ENCODE data around the gene IL20RA. TPM values are rescaled to one million over a fixed set of nuclear protein-coding genes. Genes with fewer than 3 reads are reported as not detected.

Gene IL20RA
- total and polyA plus RNA-seq, 2 donors: 2.1 to 4.4 TPM

- 83% methylated on average over 3 of the region's 3 CpGs for WGBS
- no peaks in the 10 kb centered on the region for H3K36me3 ChIP-seq (ENCODE audit: insufficient read depth)
These were observed 13.6 kb downstream of the IL20RA start for GRCh38 chr6:137031122-137031521.

GRCh38 chr6:137028912-137029311, 15.9 kb downstream of the IL20RA start:
- Histone ChIP-seq H3K4me3 (ENCODE audit: low read depth, low read length) (no peak overlapping the region), H3K27ac (ENCODE audit: low read depth) (no peak overlapping the region), H3K4me1 (ENCODE audit: insufficient read depth) (no peaks in the 10 kb centered on the region), H3K36me3 (ENCODE audit: insufficient read depth) (no peaks in the 10 kb centered on the region)
- WGBS: 48% methylated on average over 2 of the region's 2 CpGs
- DNase-seq (ENCODE audit: extremely low spot score): no peak

More at GRCh38 chr6:137031122-137031521, 13.6 kb downstream of the IL20RA start:
- H3K27ac ChIP-seq (ENCODE audit: low read depth): no peak overlapping the region
- DNase-seq (ENCODE audit: extremely low spot score): no peak
- H3K4me1 ChIP-seq (ENCODE audit: insufficient read depth): no peaks in the 10 kb centered on the region
- no peak overlapping the region for H3K4me3 ChIP-seq (ENCODE audit: low read depth, low read length)

- no peak overlapping the region for H3K4me3 ChIP-seq (ENCODE audit: low read depth, low read length)
These were observed 18.7 kb downstream of the IL20RA start for GRCh38 chr6:137025786-137026730.

GRCh38 chr6:137024237-137024990, 20.4 kb downstream of the IL20RA start:
- H3K4me3 ChIP-seq (ENCODE audit: low read depth, low read length): no peak overlapping the region
- DNase-seq (ENCODE audit: extremely low spot score): no peak
- H3K27ac ChIP-seq (ENCODE audit: low read depth): no peak overlapping the region
- no peaks in the 10 kb centered on the region for H3K36me3 ChIP-seq (ENCODE audit: insufficient read depth)
- WGBS: 77% methylated on average over 3 of the region's 3 CpGs
- H3K4me1 ChIP-seq (ENCODE audit: insufficient read depth): no peaks in the 10 kb centered on the region

More at GRCh38 chr6:137025786-137026730, 18.7 kb downstream of the IL20RA start:
- Histone ChIP-seq H3K27ac (ENCODE audit: low read depth) (no peak overlapping the region), H3K36me3 (ENCODE audit: insufficient read depth) (no peaks in the 10 kb centered on the region), H3K4me1 (ENCODE audit: insufficient read depth) (no peaks in the 10 kb centered on the region)
- 67% methylated on average over 8 of the region's 8 CpGs for WGBS
- no peak for DNase-seq (ENCODE audit: extremely low spot score)

- Histone ChIP-seq H3K36me3 (ENCODE audit: insufficient read depth) (no peaks in the 10 kb centered on the region), H3K27ac (ENCODE audit: low read depth) (no peak overlapping the region), H3K4me3 (ENCODE audit: low read depth, low read length) (no peak overlapping the region), H3K4me1 (ENCODE audit: insufficient read depth) (no peaks in the 10 kb centered on the region)
- WGBS: 57% methylated on average over 4 of the region's 4 CpGs
- no peak for DNase-seq (ENCODE audit: extremely low spot score)
These were observed 24.0 kb downstream of the IL20RA start for GRCh38 chr6:137020776-137021175.

GRCh38 chr6:137019476-137020272, 25.1 kb downstream of the IL20RA start:
- H3K27ac ChIP-seq (ENCODE audit: low read depth): no peak overlapping the region
- no peaks in the 10 kb centered on the region for H3K36me3 ChIP-seq (ENCODE audit: insufficient read depth)
- H3K4me3 ChIP-seq (ENCODE audit: low read depth, low read length): no peak overlapping the region
- DNase-seq (ENCODE audit: extremely low spot score): no peak
- 45% methylated on average over 4 of the region's 4 CpGs for WGBS
- no peaks in the 10 kb centered on the region for H3K4me1 ChIP-seq (ENCODE audit: insufficient read depth)

- H3K36me3 ChIP-seq (ENCODE audit: insufficient read depth): no peaks in the 10 kb centered on the region
- WGBS: 37% methylated on average over 3 of the region's 3 CpGs
- H3K4me3 ChIP-seq (ENCODE audit: low read depth, low read length): no peak overlapping the region
- no peaks in the 10 kb centered on the region for H3K4me1 ChIP-seq (ENCODE audit: insufficient read depth)
- DNase-seq (ENCODE audit: extremely low spot score): no peak
- no peak overlapping the region for H3K27ac ChIP-seq (ENCODE audit: low read depth)
These were observed 27.7 kb downstream of the IL20RA start for GRCh38 chr6:137017081-137017480.

GRCh38 chr6:137016356-137016755, 28.4 kb downstream of the IL20RA start:
- 27% methylated on average over 2 of the region's 2 CpGs for WGBS
- H3K4me3 ChIP-seq (ENCODE audit: low read depth, low read length): no peak overlapping the region

GRCh38 chr6:137015943-137016342, 28.8 kb downstream of the IL20RA start:
- Histone ChIP-seq H3K4me3 (ENCODE audit: low read depth, low read length) (no peak overlapping the region), H3K36me3 (ENCODE audit: insufficient read depth) (no peaks in the 10 kb centered on the region), H3K27ac (ENCODE audit: low read depth) (no peak overlapping the region), H3K4me1 (ENCODE audit: insufficient read depth) (no peaks in the 10 kb centered on the region)
- DNase-seq (ENCODE audit: extremely low spot score): no peak
- 73% methylated on average over 4 of the region's 4 CpGs for WGBS

More at GRCh38 chr6:137016356-137016755, 28.4 kb downstream of the IL20RA start:
- no peaks in the 10 kb centered on the region for H3K4me1 ChIP-seq (ENCODE audit: insufficient read depth)
- no peak overlapping the region for H3K27ac ChIP-seq (ENCODE audit: low read depth)
- no peak for DNase-seq (ENCODE audit: extremely low spot score)
- H3K36me3 ChIP-seq (ENCODE audit: insufficient read depth): no peaks in the 10 kb centered on the region

- Histone ChIP-seq H3K27ac (ENCODE audit: low read depth) (no peak overlapping the region), H3K4me1 (ENCODE audit: insufficient read depth) (no peaks in the 10 kb centered on the region), H3K36me3 (ENCODE audit: insufficient read depth) (no peaks in the 10 kb centered on the region), H3K4me3 (ENCODE audit: low read depth, low read length) (no peak overlapping the region)
- no peak for DNase-seq (ENCODE audit: extremely low spot score)
- 17% methylated on average over 5 of the region's 5 CpGs for WGBS
These were observed 30.8 kb downstream of the IL20RA start for GRCh38 chr6:137013738-137014602.

- H3K4me3 ChIP-seq (ENCODE audit: low read depth, low read length): no peak overlapping the region
- no peak for DNase-seq (ENCODE audit: extremely low spot score)
- 84% methylated on average over 1 of the region's 1 CpG for WGBS
- no peaks in the 10 kb centered on the region for H3K4me1 ChIP-seq (ENCODE audit: insufficient read depth)
- H3K36me3 ChIP-seq (ENCODE audit: insufficient read depth): no peaks in the 10 kb centered on the region
- no peak overlapping the region for H3K27ac ChIP-seq (ENCODE audit: low read depth)
These were observed 31.7 kb downstream of the IL20RA start for GRCh38 chr6:137013031-137013430.

- Histone ChIP-seq H3K4me3 (ENCODE audit: low read depth, low read length) (no peak overlapping the region), H3K36me3 (ENCODE audit: insufficient read depth) (no peaks in the 10 kb centered on the region), H3K27ac (ENCODE audit: low read depth) (no peak overlapping the region), H3K4me1 (ENCODE audit: insufficient read depth) (no peaks in the 10 kb centered on the region)
- 73% methylated on average over 2 of the region's 2 CpGs for WGBS
- DNase-seq (ENCODE audit: extremely low spot score): no peak
These were observed 33.4 kb downstream of the IL20RA start for GRCh38 chr6:137011406-137011805.

Measured in urinary bladder (tissue), 4 donors.